ENCODE data around the gene SKI.

Gene SKI

GRCh38 chr1:2228157-2228594 is at the start of gene SKI:
TSS of gene SKI (plus strand) at chr1:2228319. CDS start at chr1:2228767, 448 bp downstream.
- no peak for DNase-seq (ENCODE audit: low read depth)

GRCh38 chr1:2178875-2179274 is 49.2 kb upstream of the SKI start:
- no peak for DNase-seq (ENCODE audit: low read depth)

GRCh38 chr1:2179283-2180013 is 48.7 kb upstream of the SKI start:
- DNase-seq (ENCODE audit: low read depth), result no peak

- no peak for DNase-seq (ENCODE audit: low read depth)
Measured at GRCh38 chr1:2180297-2181245, 47.5 kb upstream of the SKI start.

- no peak for DNase-seq (ENCODE audit: low read depth)
Measured at GRCh38 chr1:2181271-2181670, 46.8 kb upstream of the SKI start.

- DNase-seq (ENCODE audit: low read depth), result no peak
Measured at GRCh38 chr1:2181752-2182151, 46.4 kb upstream of the SKI start.

GRCh38 chr1:2182376-2182775 is 45.7 kb upstream of the SKI start:
- no peak for DNase-seq (ENCODE audit: low read depth)

- DNase-seq (ENCODE audit: low read depth), result no peak
Measured at GRCh38 chr1:2183937-2184334, 44.2 kb upstream of the SKI start.

- no peak for DNase-seq (ENCODE audit: low read depth)
Measured at GRCh38 chr1:2184531-2184930, 43.6 kb upstream of the SKI start.

GRCh38 chr1:2184934-2185333 is 43.2 kb upstream of the SKI start:
- no peak for DNase-seq (ENCODE audit: low read depth)

- DNase-seq (ENCODE audit: low read depth), result no peak
Measured at GRCh38 chr1:2185880-2186855, 42.0 kb upstream of the SKI start.

- DNase-seq (ENCODE audit: low read depth), result no peak
Measured at GRCh38 chr1:2186901-2187300, 41.2 kb upstream of the SKI start.

GRCh38 chr1:2187619-2188018 is 40.5 kb upstream of the SKI start:
- no peak for DNase-seq (ENCODE audit: low read depth)

- DNase-seq (ENCODE audit: low read depth), result no peak
Measured at GRCh38 chr1:2188336-2188735, 39.8 kb upstream of the SKI start.

GRCh38 chr1:2189459-2190425 is 38.4 kb upstream of the SKI start:
- DNase-seq (ENCODE audit: low read depth), result peak; percentile 85

- no peak for DNase-seq (ENCODE audit: low read depth)
Measured at GRCh38 chr1:2190491-2190976, 37.6 kb upstream of the SKI start.

GRCh38 chr1:2192031-2192995 is 35.8 kb upstream of the SKI start:
- no peak for DNase-seq (ENCODE audit: low read depth)

GRCh38 chr1:2193514-2194281 is 34.4 kb upstream of the SKI start:
- DNase-seq (ENCODE audit: low read depth), result no peak
